Uterus (tissue), 4 donors: Measurements from ENCODE around the gene INSRR. TPM values are rescaled to one million over a fixed set of nuclear protein-coding genes. Genes with fewer than 3 reads are reported as not detected.
A peak's percentile ranks its signal among the peaks of the same experiment; 100 is the strongest.

ENCODE experiments used
- DNase-seq, 2 donors: peaks; one replicate each; pipeline ENCODE4 v3.0.0-alpha.2; 2019 to 2020
- H3K27ac ChIP-seq, 2 donors: fragments of 200-600 bp; sonication (generic); 1 replicate in 1 of 2; 2 replicates in 1 of 2; pipeline ENCODE4 v1.5.1; 2016 to 2018
- H3K27me3 ChIP-seq, 2 donors: fragments of 200-600 bp; sonication (generic); one replicate each; pipeline ENCODE4 v1.5.1; 2018 to 2019; ENCODE audit warnings: control low read depth in 1 of 2
- H3K36me3 ChIP-seq, 2 donors: fragments of 200-600 bp; sonication (generic); one replicate each; pipeline ENCODE4 v1.5.1; 2019; ENCODE audit warnings: control low read depth in 1 of 2
- H3K4me1 ChIP-seq, 2 donors: fragments of 200-600 bp; sonication (generic); one replicate each; pipeline ENCODE4 v1.5.1; 2018 to 2019; ENCODE audit warnings: control low read depth in 1 of 2
- H3K4me3 ChIP-seq, 2 donors: fragments of 200-600 bp; sonication (generic); 1 replicate in 1 of 2; 2 replicates in 1 of 2; pipeline ENCODE4 v1.5.1; 2018 to 2019; ENCODE audit warnings: mild to moderate bottlenecking in 1 of 2
- H3K9me3 ChIP-seq, 2 donors: fragments of 200-600 bp; sonication (generic); one replicate each; pipeline ENCODE4 v1.5.1; 2019; ENCODE audit warnings: control low read depth in 1 of 2
- CTCF ChIP-seq, 4 experiments: fragments of 200-600 bp in 2 of 4; fragments of 450-650 bp in 2 of 4; sonication (generic) in 2 of 4; IDR thresholded peaks; one replicate each; pipeline ENCODE4 v1.5.1; 2016 to 2019; ENCODE audit warnings: antibody characterized with exemption in 4 of 4, mild to moderate bottlenecking in 2 of 4, moderate library complexity in 1 of 4
- POLR2A ChIP-seq, 2 donors: fragments of 450-650 bp; IDR thresholded peaks; one replicate each; pipeline ENCODE4 v1.6.1; 2016; ENCODE audit warnings: antibody characterized with exemption in 2 of 2, mild to moderate bottlenecking in 1 of 2, moderate library complexity in 1 of 2
- intact Hi-C: fragments of 100-400 bp; cut with DNase I; formaldehyde crosslinking; loops from one replicate; pipeline ENCODE4 v1.15.1; 2023; ENCODE audit warnings: low total_unique reads
- total RNA-seq, 4 donors: library from RNA; depleted of rRNA in 3 of 4; stranded (reverse); fragments of >200 nt in 3 of 4; gene quantifications; one replicate each; pipeline versions ENCODE4 v1.1.0 to v1.2.4, GENCODE V29; 2014 to 2023
- donor health status: DM: yes; HTN: yes; CAD: no.

INSRR gene
- total RNA-seq, 4 donors from 2014 or later = 1.2 TPM; not detected in 3

- Histone ChIP-seq H3K4me3 (no peak overlapping the region), H3K27me3 (no peaks in the 10 kb centered on the region), H3K36me3 (no peaks in the 10 kb centered on the region), H3K9me3 (no peaks in the 10 kb centered on the region), H3K27ac (peak overlapping the region; percentile 66 to 84), H3K4me1 (peaks cover 4 to 20% of the 10 kb centered on the region in 2 donors)
- TF ChIP-seq CTCF (IDR thresholded peaks at IDR 0.05) (no peak), POLR2A (IDR thresholded peaks at IDR 0.05) (no peak)
- no peak for DNase-seq
- intact Hi-C loops = no loop called here
Measured at GRCh38 chr1:156804572-156805243, 54.2 kb downstream of the INSRR start.

GRCh38 chr1:156804026-156804425, 54.9 kb downstream of the INSRR start:
- no peaks in the 10 kb centered on the region for H3K9me3 ChIP-seq
- no peaks in the 10 kb centered on the region for H3K36me3 ChIP-seq
- no peak overlapping the region for H3K4me3 ChIP-seq
- no peak for TF ChIP-seq CTCF (IDR thresholded peaks at IDR 0.05)
- no peak for TF ChIP-seq POLR2A (IDR thresholded peaks at IDR 0.05)
- DNase-seq = no peak
- H3K4me1 ChIP-seq = peaks cover 4 to 20% of the 10 kb centered on the region in 2 donors
- H3K27ac ChIP-seq = peak overlapping the region in 1 of 2 donors; percentile 66
- intact Hi-C loops = no loop called here
- H3K27me3 ChIP-seq = no peaks in the 10 kb centered on the region

- no peaks in the 10 kb centered on the region for H3K9me3 ChIP-seq
- DNase-seq = no peak
- no peak overlapping the region for H3K4me3 ChIP-seq
- H3K4me1 ChIP-seq = peaks cover 5 to 20% of the 10 kb centered on the region in 2 donors
- no peaks in the 10 kb centered on the region for H3K36me3 ChIP-seq
- TF ChIP-seq CTCF (IDR thresholded peaks at IDR 0.05) = no peak
- intact Hi-C loops = no loop called here
- H3K27me3 ChIP-seq = no peaks in the 10 kb centered on the region
- H3K27ac ChIP-seq = no peak overlapping the region
Measured at GRCh38 chr1:156803086-156803851, 55.6 kb downstream of the INSRR start.

GRCh38 chr1:156802421-156802935, 56.4 kb downstream of the INSRR start:
- intact Hi-C loops = no loop called here
- H3K36me3 ChIP-seq = no peaks in the 10 kb centered on the region

More at GRCh38 chr1:156802421-156802935, 56.4 kb downstream of the INSRR start:
- no peak overlapping the region for H3K4me3 ChIP-seq
- DNase-seq = no peak
- no peaks in the 10 kb centered on the region for H3K9me3 ChIP-seq
- TF ChIP-seq POLR2A (IDR thresholded peaks at IDR 0.05) = no peak
- no peak for TF ChIP-seq CTCF (IDR thresholded peaks at IDR 0.05)
- H3K27ac ChIP-seq = peak overlapping the region in 1 of 2 donors; percentile 18
- H3K4me1 ChIP-seq = peaks cover 9 to 20% of the 10 kb centered on the region in 2 donors
- no peaks in the 10 kb centered on the region for H3K27me3 ChIP-seq
